HepG2 (cell line): ENCODE measurements around the gene SERPINF2. TPM values are rescaled to one million over a fixed set of nuclear protein-coding genes. Genes with fewer than 3 reads are reported as not detected.

ENCODE experiments used
- ARID2 ChIP-seq: sonication (generic); formaldehyde crosslinking; IDR thresholded peaks from 2 replicates; pipeline ENCODE4 v1.8.1; 2022; ENCODE audit warnings: mild to moderate bottlenecking, missing genetic modification reagents, borderline replicate concordance
- DNMT1 ChIP-seq: sonication (generic); formaldehyde crosslinking; IDR thresholded peaks from 2 replicates; pipeline ENCODE4 v1.5.1; 2020; ENCODE audit warnings: mild to moderate bottlenecking, missing genetic modification reagents
- DR1 ChIP-seq: sonication (generic); formaldehyde crosslinking; IDR thresholded peaks from 2 replicates; pipeline ENCODE4 v1.8.0; 2021; ENCODE audit warnings: mild to moderate bottlenecking, missing genetic modification reagents, inconsistent platforms
- HDAC2 ChIP-seq: sonication (generic); formaldehyde crosslinking; IDR thresholded peaks from 2 replicates; pipeline ENCODE4 v1.4.0; 2020; ENCODE audit warnings: missing genetic modification reagents
- HNF4G ChIP-seq, 2 experiments: sonication (generic) in 1 of 2; formaldehyde crosslinking in 1 of 2; IDR thresholded peaks; 2 replicates each; pipeline versions ENCODE4 v1.4.0 to v1.6.1; 2011 to 2020; ENCODE audit warnings: borderline replicate concordance in 2 of 2, low read depth in 2 of 2, mild to moderate bottlenecking in 2 of 2, low read length in 1 of 2, missing genetic modification reagents in 1 of 2, moderate library complexity in 1 of 2
- KDM5B ChIP-seq: sonication (generic); formaldehyde crosslinking; IDR thresholded peaks from 2 replicates; pipeline ENCODE4 v1.4.0; 2020; ENCODE audit warnings: missing genetic modification reagents, mild to moderate bottlenecking, borderline replicate concordance
- MAFF ChIP-seq: IDR thresholded peaks from 2 replicates; pipeline ENCODE4 v1.6.1; 2011; ENCODE audit warnings: low read depth, low read length, improper control_type of control experiment
- MIER3 ChIP-seq: IDR thresholded peaks from 2 replicates; pipeline ENCODE4 v1.6.1; 2016; ENCODE audit warnings: missing compliant biosample characterization, borderline replicate concordance
- MTF2 ChIP-seq: sonication (generic); formaldehyde crosslinking; IDR thresholded peaks from 2 replicates; pipeline ENCODE4 v1.5.0; 2020; ENCODE audit warnings: missing genetic modification reagents, borderline replicate concordance
- MYC ChIP-seq: sonication (generic); formaldehyde crosslinking; IDR thresholded peaks from 2 replicates; pipeline ENCODE4 v1.9.0; 2021; ENCODE audit warnings: missing genetic modification reagents, borderline replicate concordance
- PAXIP1 ChIP-seq: sonication (generic); formaldehyde crosslinking; conservative IDR thresholded peaks from 2 replicates; pipeline ENCODE4 v1.4.0; 2020; ENCODE audit warnings: mild to moderate bottlenecking, missing genetic modification reagents, moderate library complexity
- RFXAP ChIP-seq: sonication (generic); formaldehyde crosslinking; IDR thresholded peaks from 2 replicates; pipeline ENCODE4 v1.4.0; 2020; ENCODE audit warnings: missing genetic modification reagents, borderline replicate concordance
- SKI ChIP-seq: fragments of 450-650 bp; IDR thresholded peaks from one replicate; pipeline ENCODE4 v1.6.1; 2018; ENCODE audit warnings: mild to moderate bottlenecking; ENCODE audit not compliant: partially characterized antibody
- SOX13 ChIP-seq, 3 experiments: fragments of 450-650 bp in 1 of 3; sonication (generic) in 1 of 3; formaldehyde crosslinking in 1 of 3; IDR thresholded peaks in 2 of 3; conservative IDR thresholded peaks in 1 of 3; 2 replicates each; pipeline versions ENCODE4 v1.5.0 to v1.6.1; 2016 to 2020; ENCODE audit warnings: antibody characterized with exemption in 1 of 3, mild to moderate bottlenecking in 1 of 3, missing compliant biosample characterization in 1 of 3, missing genetic modification reagents in 1 of 3, moderate library complexity in 1 of 3
- SP5 ChIP-seq: IDR thresholded peaks from 2 replicates; pipeline ENCODE4 v1.6.1; 2016; ENCODE audit warnings: low read depth, borderline replicate concordance
- STAG1 ChIP-seq: sonication (generic); formaldehyde crosslinking; IDR thresholded peaks from 2 replicates; pipeline ENCODE4 v1.4.0; 2020; ENCODE audit warnings: missing genetic modification reagents
- ZEB1 ChIP-seq: IDR thresholded peaks from 2 replicates; pipeline ENCODE4 v1.6.1; 2012; ENCODE audit warnings: mild to moderate bottlenecking, low read depth, inconsistent platforms; ENCODE audit not compliant: insufficient replicate concordance
- ZNF496 ChIP-seq: sonication (generic); formaldehyde crosslinking; IDR thresholded peaks from 2 replicates; pipeline ENCODE4 v1.8.1; 2023; ENCODE audit warnings: mild to moderate bottlenecking, moderate library complexity, missing genetic modification reagents; ENCODE audit not compliant: insufficient replicate concordance
- ZNF589 ChIP-seq: sonication (generic); formaldehyde crosslinking; conservative IDR thresholded peaks from 2 replicates; pipeline ENCODE4 v1.8.0; 2022; ENCODE audit warnings: mild to moderate bottlenecking, moderate library complexity, missing genetic modification reagents
- ZNF709 ChIP-seq: sonication (generic); formaldehyde crosslinking; IDR thresholded peaks from 2 replicates; pipeline ENCODE4 v1.5.0; 2020; ENCODE audit warnings: mild to moderate bottlenecking, missing genetic modification reagents
- polyA plus RNA-seq, 8 experiments: library from polyadenylated mRNA; depleted of rRNA in 3 of 8; stranded (reverse) in 7 of 8; unstranded in 1 of 8; fragments of >200 nt; fragmentation: Illumina TruSeq in 4 of 8; extraction: Trizol in 4 of 8; gene quantifications; 2 replicates each; pipeline versions ENCODE4 v1.2.1 to v1.2.3, GENCODE V29; 2011 to 2016; ENCODE audit warnings: low read depth in 4 of 8, missing spikeins in 1 of 8, mixed read lengths in 1 of 8; ENCODE audit not compliant: insufficient read depth in 1 of 8
- total RNA-seq, 5 experiments: library from RNA; depleted of rRNA; stranded (reverse); fragments of >200 nt; fragmentation: Illumina TruSeq; extraction: Trizol; gene quantifications; 2 replicates each; pipeline ENCODE4 v1.2.3, GENCODE V29; 2016; ENCODE audit warnings: low read depth in 1 of 5
- TF ChIP-seq, protein P1 (sequence below): sonication (generic); formaldehyde crosslinking; IDR thresholded peaks from 2 replicates; pipeline ENCODE4 v1.4.0; 2020; ENCODE audit warnings: mild to moderate bottlenecking, missing genetic modification reagents

Gene SERPINF2
- total and polyA plus RNA-seq, 2 of the 13 experiments (the other 11 are each of a cell fraction or from before 2014, with no cell fraction given) = 309 to 548 TPM

- TF ChIP-seq PAXIP1 (CRISPR knock-in tag) (peak; percentile 89), SOX13 (IDR thresholded peaks at IDR 0.05) (peak; percentile 91), SOX13 (CRISPR knock-in tag; conservative IDR thresholded peaks at IDR 0.05 in 1 of 2, IDR thresholded peaks at IDR 0.05 in 1 of 2) (peak in 1 of 2 experiments; percentile 98; a peak in 2 of 4 replicates), SP5 (peak; percentile 78), ZNF709 (CRISPR knock-in tag) (peak; percentile 39; the same call in 1 of the 2 replicates), ZNF589 (CRISPR knock-in tag) (peak; percentile 65; the same call in 1 of the 2 replicates), STAG1 (CRISPR knock-in tag) (peak; percentile 23; the same call in 1 of the 2 replicates), MTF2 (CRISPR knock-in tag) (0 out of 2 replicates have a peak, but pooled peaks have one; percentile 46), ZEB1 (peak; percentile 77), ZNF496 (no peak), KDM5B (CRISPR knock-in tag) (peak; percentile 66; the same call in 1 of the 2 replicates), SKI (peak; percentile 95), DNMT1 (CRISPR knock-in tag) (no peak), HNF4G (IDR thresholded peaks at IDR 0.05; ENCODE audit: borderline replicate concordance, low read depth, low read length) (peak; percentile 98), HNF4G (CRISPR knock-in tag; IDR thresholded peaks at IDR 0.05; ENCODE audit: borderline replicate concordance, low read depth) (peak; percentile 89), ARID2 (CRISPR knock-in tag) (0 out of 2 replicates have a peak, but pooled peaks have one; percentile 31), MYC (peak; percentile 94), MAFF (no peak), DR1 (CRISPR knock-in tag) (peak; percentile 41), HDAC2 (CRISPR knock-in tag) (peak; percentile 96), MIER3 (CRISPR knock-in tag) (peak; percentile 55; the same call in 1 of the 2 replicates), RFXAP (CRISPR knock-in tag) (peak; percentile 19; the same call in 1 of the 2 replicates)
- TF ChIP-seq, protein P1, sequence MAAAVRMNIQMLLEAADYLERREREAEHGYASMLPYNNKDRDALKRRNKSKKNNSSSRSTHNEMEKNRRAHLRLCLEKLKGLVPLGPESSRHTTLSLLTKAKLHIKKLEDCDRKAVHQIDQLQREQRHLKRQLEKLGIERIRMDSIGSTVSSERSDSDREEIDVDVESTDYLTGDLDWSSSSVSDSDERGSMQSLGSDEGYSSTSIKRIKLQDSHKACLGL (CRISPR knock-in tag) = peak; percentile 67; the same call in 1 of the 2 replicates
These were observed 20.5 kb downstream of the SERPINF2 start (continued) for GRCh38 chr17:1762901-1763898.
